Fibroblast of peridontal ligament (primary cell): ENCODE results near the gene BANK1.

Experiments
- DNase-seq: peaks from one replicate; pipeline ENCODE4 v3.0.0-alpha.2; 2010; ENCODE audit errors: extremely low read depth

Gene BANK1, protein sequence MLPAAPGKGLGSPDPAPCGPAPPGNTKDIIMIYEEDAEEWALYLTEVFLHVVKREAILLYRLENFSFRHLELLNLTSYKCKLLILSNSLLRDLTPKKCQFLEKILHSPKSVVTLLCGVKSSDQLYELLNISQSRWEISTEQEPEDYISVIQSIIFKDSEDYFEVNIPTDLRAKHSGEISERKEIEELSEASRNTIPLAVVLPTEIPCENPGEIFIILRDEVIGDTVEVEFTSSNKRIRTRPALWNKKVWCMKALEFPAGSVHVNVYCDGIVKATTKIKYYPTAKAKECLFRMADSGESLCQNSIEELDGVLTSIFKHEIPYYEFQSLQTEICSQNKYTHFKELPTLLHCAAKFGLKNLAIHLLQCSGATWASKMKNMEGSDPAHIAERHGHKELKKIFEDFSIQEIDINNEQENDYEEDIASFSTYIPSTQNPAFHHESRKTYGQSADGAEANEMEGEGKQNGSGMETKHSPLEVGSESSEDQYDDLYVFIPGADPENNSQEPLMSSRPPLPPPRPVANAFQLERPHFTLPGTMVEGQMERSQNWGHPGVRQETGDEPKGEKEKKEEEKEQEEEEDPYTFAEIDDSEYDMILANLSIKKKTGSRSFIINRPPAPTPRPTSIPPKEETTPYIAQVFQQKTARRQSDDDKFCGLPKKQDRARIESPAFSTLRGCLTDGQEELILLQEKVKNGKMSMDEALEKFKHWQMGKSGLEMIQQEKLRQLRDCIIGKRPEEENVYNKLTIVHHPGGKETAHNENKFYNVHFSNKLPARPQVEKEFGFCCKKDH

GRCh38 chr4:101790521-101791181, at the start of gene BANK1:
Gene BANK1, plus strand, starts transcription at chr4:101790730. Its CDS starts 151 bp downstream, at chr4:101790881.
- peak; percentile 40 for DNase-seq

DNA sequence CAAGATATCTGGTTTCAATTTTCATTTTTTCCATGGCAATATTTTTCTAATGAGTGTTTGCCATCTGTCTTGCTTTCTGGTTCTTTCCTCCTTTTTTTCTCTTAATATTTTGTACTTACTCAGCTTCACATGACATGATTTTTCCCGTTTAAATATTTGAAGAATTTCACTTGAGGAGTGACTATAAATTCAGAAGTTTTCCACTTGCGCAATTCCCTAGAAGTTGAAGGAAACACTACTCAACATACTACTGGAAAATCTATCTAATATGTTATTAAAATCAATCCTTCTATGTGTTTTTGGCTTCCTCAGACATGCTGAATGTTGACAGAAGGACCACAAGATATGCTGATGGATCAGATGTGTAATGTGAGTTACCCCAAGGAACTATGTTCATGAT, 36.8 kb upstream of the BANK1 start:
- DNase-seq: peak; percentile 72

GRCh38 chr4:101756181-101756580, 34.3 kb upstream of the BANK1 start:
- DNase-seq: no peak

DNA sequence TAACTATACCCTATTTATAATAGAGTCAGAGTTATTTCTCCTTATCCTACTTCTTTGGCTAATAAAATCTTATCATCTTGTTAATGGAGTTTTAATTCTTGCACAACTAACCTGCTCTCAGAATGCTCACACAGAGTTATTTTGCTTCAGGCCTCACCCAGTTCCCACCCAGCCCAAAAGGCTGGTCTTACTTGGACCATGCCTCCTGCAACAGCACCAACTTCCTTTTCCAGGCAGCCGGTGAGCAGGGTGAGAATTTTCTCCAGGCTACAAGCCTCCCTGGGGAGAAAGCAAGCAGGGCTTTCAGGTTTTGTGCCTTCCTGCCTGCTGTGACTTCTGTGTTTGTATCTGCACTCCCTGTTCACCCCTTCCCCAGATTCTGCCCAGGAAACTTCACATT, 29.1 kb upstream of the BANK1 start:
- no peak for DNase-seq

GRCh38 chr4:101762025-101762424, 28.5 kb upstream of the BANK1 start:
- peak; percentile 41 for DNase-seq

- DNase-seq: no peak
These were observed 28.0 kb upstream of the BANK1 start for GRCh38 chr4:101762534-101762933.

GRCh38 chr4:101763576-101763975, 27.0 kb upstream of the BANK1 start:
- no peak for DNase-seq

- DNase-seq: peak; percentile 89
These were observed 15.7 kb upstream of the BANK1 start for GRCh38 chr4:101774807-101775206.

- DNase-seq: no peak
These were observed 13.1 kb upstream of the BANK1 start for GRCh38 chr4:101777431-101777830.

DNA sequence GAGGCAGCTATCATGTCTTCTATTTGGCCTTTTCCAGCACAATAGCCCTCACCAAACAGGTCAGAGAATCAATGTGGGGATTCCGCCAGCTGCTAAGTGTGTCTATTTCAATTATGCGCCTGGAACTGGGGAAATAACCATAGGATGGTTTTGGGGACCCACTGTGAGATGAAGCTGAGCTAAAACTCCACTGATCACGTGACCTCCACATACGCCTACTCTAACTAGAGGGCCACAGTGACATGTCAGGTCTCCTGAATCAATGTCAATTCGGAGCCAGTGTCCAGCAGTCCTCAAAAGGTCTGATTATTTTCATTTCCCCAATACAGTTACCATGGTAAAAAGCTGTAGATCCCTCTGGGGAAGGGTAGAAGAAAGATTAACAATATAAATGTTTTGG, 10.2 kb upstream of the BANK1 start:
- DNase-seq: no peak

- DNase-seq: no peak
These were observed 8.0 kb upstream of the BANK1 start for GRCh38 chr4:101782546-101782945.

DNA sequence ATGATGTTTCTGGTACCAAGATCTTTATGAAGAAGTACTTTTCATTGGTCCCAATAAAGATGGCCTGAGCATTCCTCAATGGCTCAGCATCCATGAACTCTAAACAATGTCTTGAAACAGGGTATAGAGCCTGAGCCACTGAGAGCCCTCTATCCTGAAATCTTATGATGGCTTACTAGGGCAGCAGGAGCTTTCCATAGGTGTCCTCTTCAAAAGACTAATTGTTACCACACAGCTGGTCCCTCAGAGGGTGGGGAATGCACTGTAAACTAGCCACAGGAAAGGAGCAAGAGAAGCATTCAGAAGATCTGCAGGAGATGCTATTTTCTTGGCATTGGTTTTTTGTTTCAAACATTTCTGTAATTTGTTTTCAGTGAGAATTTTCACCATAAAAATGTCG, 5.6 kb upstream of the BANK1 start:
- DNase-seq: no peak

DNA sequence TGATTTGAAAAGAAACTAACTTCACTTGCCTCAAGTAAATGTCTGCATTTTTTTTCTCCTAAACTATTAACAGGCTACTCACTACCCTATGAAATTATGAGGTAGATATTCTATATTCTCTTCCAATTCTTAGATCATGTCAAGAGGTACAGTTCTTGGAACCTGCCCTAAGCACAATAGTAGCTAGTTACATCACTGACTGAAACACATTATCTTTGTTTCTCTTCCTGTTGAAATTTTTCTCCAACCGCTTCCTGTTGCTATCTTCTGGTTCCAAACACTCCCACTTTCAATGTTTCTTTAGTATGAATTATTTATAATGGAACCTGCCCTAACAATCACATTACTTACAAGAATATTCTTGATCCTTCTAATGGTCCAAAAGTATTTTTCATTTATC, 5.0 kb upstream of the BANK1 start:
- DNase-seq: no peak

DNA sequence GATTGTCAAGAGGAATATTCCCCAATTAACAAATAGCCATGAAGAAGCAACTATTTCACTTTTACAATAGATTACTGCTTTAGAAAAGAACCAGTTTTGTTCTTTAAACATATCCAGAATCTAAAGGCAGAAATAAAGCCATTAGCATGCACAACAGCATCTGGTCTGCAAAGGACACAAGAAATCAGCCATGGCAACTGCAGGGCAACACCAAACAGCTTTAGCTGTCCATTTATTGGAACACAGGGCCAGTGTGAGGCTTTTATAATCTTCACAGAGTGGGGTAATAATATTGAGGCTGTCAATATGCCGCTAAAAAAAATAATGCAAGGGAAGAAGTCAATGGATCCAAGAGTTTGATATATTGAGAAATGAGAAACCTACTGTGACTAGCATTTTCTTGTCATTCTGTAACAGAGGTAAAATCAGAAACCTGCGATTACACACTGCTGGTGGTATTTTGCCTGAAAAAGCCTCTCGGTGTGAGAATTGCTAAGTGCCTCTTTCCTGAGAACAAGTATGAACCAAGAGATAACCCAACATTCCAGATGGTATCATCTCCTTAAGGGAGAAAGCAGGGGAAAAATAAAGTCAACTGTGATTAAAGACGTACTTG, 2.7 kb upstream of the BANK1 start:
- no peak for DNase-seq

DNA sequence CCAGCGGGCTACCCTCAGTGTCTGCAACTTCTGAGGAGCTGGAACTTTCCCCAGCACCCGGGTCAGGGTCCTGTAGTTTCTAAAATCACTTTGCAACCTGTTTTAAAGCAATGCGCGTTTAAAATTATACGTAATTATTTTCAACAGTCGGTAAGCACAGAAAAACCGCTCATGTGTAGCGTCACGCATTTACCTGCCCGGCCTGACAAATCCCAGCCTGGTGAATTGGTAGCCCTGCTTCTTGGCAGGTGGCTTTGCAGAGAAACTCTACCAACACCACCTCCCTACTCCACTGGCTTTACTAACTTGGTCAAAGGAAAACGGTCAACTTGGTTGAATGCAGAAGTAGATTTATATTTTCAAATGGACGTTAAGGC, 640 bp downstream of the BANK1 start:
- DNase-seq: no peak

DNA sequence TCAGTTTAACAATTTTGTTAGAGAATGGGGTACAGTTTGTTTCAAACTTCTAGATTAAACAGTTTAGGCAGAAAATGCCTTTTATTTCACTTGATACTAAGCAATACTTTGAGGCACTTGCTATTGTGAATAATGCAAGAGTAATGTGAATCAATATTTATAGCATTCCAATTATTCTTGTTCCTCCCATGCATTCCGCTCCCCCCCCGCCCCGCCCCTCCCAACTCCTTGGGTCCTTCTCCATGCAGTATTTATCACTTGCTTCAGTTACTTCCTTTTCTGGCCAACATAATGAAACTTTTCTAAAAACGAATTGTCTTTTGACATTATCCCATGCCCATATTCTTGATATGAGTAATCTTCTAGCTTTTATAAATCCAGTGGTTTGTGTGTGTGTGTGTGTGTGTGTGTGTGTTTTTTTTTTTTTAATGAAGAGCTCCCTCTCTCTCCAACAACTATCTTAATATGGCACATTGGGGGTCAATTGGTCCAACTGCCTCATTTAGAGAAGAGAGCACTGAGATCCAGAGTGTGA, 1.6 kb downstream of the BANK1 start:
- peak; percentile 17 for DNase-seq

GRCh38 chr4:101793397-101793796, 2.9 kb downstream of the BANK1 start:
- DNase-seq: no peak

DNA sequence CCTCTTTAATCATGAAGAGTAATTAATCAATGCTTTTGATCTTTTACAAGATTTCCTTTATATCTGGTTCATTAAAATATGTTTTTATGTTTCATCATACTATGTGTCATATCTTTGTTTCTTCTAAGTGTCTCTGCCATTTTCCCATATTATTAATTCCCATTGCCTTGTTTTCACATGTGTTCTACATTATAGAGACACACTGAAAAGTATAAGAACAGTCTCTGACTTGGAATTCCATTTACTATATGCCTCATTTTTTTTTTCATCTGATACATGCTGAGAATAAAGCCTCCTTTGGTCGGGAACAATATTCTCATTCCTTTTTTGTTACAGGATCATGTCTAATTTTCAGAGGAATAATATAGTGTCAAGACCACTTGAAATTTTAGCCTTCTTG, 4.3 kb downstream of the BANK1 start:
- DNase-seq: no peak

DNA sequence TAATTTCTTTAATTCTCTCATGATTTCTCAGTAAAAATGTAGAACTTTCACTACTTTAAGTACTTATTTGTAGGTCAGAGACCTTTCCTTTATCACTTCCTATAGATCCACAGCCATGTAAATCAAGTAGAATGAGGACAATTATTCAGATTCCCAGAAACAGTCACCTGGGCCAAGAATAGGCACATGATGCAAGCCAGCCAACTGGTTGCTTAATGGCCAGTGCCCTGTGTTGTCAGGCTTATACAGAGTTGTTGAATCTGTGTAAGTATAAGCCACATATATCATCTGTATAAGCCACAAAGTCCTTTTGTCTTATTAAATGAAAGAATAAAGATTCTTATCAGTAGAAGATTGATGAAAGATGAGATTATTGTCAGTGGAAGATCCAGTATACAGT, 5.2 kb downstream of the BANK1 start:
- DNase-seq: no peak

DNA sequence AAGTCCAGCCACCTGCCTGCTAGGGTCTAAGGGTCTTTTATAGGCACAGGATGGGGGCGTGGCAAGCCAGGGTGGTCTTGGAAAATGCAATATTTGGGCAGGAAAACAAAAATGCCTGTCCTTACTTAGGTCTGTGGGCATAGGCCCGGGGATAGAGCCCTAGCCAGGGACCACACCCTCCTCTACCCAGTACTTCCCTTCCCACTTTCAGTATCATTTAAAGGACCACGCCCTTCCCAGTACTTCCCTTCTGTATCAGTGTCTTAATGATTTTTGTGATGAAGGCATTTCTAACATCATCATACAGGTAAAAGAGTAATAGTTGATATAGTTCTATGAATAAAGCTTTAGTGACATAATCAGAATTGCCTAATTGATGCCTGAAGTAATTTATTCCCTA, 11.4 kb downstream of the BANK1 start:
- DNase-seq: no peak

GRCh38 chr4:101806914-101807313, 16.4 kb downstream of the BANK1 start:
- DNase-seq: peak; percentile 55

GRCh38 chr4:101807351-101807750, 16.8 kb downstream of the BANK1 start:
- peak; percentile 10 for DNase-seq
